ENCODE results near the gene TET1. TPM values are rescaled to one million over a fixed set of nuclear protein-coding genes. Genes with fewer than 3 reads are reported as not detected.
"Not testable (repeated sequence)": the region's sequence is repeated elsewhere in the genome, so short reads cannot be mapped to it uniquely, and the experiment has no call there.

Gene TET1
- total RNA-seq, 4 donors from 2014 or later = 3.5 to 40.3 (median 7.1) TPM

DNA sequence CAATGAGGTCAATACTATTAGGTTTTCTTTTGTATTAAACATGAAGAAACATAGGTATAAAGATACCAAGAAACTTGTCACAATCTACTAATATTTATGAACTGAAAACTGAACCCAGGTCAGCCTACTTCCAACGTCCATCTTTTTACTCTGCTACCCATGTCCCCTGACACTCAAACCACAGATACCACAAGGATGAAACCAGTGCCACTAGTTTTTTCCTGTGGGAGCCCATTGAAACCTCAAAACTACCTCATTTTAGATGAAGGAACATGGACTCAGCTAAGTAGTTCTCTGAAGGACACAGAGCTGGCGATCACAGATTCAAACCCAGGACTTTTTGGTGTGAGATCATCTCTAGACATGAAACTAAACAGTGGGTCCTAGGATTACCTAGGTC, 6.8 kb downstream of the TET1 start:
- H3K4me3 ChIP-seq = no peak overlapping the region
- no peaks in the 10 kb centered on the region for H3K9me3 ChIP-seq
- intact Hi-C loops (cut with DNase I; ENCODE audit: low total_unique reads) = no loop called here
- H3K4me1 ChIP-seq = no peaks in the 10 kb centered on the region
- no peaks in the 10 kb centered on the region for H3K27me3 ChIP-seq
- DNase-seq = no peak
- no peak overlapping the region for H3K27ac ChIP-seq
- TF ChIP-seq, protein P1, sequence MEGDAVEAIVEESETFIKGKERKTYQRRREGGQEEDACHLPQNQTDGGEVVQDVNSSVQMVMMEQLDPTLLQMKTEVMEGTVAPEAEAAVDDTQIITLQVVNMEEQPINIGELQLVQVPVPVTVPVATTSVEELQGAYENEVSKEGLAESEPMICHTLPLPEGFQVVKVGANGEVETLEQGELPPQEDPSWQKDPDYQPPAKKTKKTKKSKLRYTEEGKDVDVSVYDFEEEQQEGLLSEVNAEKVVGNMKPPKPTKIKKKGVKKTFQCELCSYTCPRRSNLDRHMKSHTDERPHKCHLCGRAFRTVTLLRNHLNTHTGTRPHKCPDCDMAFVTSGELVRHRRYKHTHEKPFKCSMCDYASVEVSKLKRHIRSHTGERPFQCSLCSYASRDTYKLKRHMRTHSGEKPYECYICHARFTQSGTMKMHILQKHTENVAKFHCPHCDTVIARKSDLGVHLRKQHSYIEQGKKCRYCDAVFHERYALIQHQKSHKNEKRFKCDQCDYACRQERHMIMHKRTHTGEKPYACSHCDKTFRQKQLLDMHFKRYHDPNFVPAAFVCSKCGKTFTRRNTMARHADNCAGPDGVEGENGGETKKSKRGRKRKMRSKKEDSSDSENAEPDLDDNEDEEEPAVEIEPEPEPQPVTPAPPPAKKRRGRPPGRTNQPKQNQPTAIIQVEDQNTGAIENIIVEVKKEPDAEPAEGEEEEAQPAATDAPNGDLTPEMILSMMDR (IDR thresholded peaks at IDR 0.05) = no peak
- TF ChIP-seq POLR2A (IDR thresholded peaks at IDR 0.05) = no peak
- no peaks in the 10 kb centered on the region for H3K36me3 ChIP-seq

- no peak for TF ChIP-seq POLR2A (IDR thresholded peaks at IDR 0.05)
- TF ChIP-seq, protein P1 (IDR thresholded peaks at IDR 0.05) = no peak
Observed at GRCh38 chr10:68572151-68572550, 12.0 kb downstream of the TET1 start.

DNA sequence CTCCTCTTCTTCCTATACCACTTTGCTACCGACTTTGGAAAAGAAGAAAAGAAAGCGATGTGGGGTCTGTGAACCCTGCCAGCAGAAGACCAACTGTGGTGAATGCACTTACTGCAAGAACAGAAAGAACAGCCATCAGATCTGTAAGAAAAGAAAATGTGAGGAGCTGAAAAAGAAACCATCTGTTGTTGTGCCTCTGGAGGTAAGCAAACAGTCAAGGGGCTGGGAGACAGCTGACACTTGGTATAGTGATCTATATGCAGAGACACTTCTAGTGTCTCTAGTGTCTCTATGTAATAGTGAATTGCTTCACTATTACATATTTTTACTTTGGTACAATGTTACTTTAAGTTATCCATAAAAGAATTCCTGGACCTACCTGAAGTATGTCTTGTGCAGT, 13.9 kb downstream of the TET1 start:
- Histone ChIP-seq H3K36me3 (no peaks in the 10 kb centered on the region), H3K9me3 (no peaks in the 10 kb centered on the region), H3K4me3 (no peak overlapping the region), H3K27me3 (no peaks in the 10 kb centered on the region), H3K27ac (no peak overlapping the region), H3K4me1 (no peaks in the 10 kb centered on the region)
- TF ChIP-seq POLR2A (IDR thresholded peaks at IDR 0.05) = no peak
- TF ChIP-seq, protein P1 (IDR thresholded peaks at IDR 0.05) = no peak
- no peak for DNase-seq
- intact Hi-C loops (cut with DNase I; ENCODE audit: low total_unique reads) = no loop called here

More at GRCh38 chr10:68572151-68572550, 12.0 kb downstream of the TET1 start:
- Histone ChIP-seq H3K27ac (no peak overlapping the region), H3K9me3 (no peaks in the 10 kb centered on the region), H3K27me3 (no peaks in the 10 kb centered on the region), H3K4me1 (no peaks in the 10 kb centered on the region), H3K4me3 (no peak overlapping the region), H3K36me3 (no peaks in the 10 kb centered on the region)
- intact Hi-C loops (cut with DNase I; ENCODE audit: low total_unique reads) = no loop called here
- no peak for DNase-seq

GRCh38 chr10:68576118-68576517, 16.0 kb downstream of the TET1 start:
- no peak overlapping the region for H3K4me3 ChIP-seq
- no peaks in the 10 kb centered on the region for H3K27me3 ChIP-seq
- no peak overlapping the region for H3K27ac ChIP-seq
- no peak for DNase-seq
- H3K36me3 ChIP-seq = no peaks in the 10 kb centered on the region
- no peak for TF ChIP-seq POLR2A (IDR thresholded peaks at IDR 0.05)
- TF ChIP-seq, protein P1 (IDR thresholded peaks at IDR 0.05) = no peak
- H3K9me3 ChIP-seq = no peaks in the 10 kb centered on the region
- H3K4me1 ChIP-seq = no peaks in the 10 kb centered on the region
- intact Hi-C loops (cut with DNase I; ENCODE audit: low total_unique reads) = no loop called here

DNA sequence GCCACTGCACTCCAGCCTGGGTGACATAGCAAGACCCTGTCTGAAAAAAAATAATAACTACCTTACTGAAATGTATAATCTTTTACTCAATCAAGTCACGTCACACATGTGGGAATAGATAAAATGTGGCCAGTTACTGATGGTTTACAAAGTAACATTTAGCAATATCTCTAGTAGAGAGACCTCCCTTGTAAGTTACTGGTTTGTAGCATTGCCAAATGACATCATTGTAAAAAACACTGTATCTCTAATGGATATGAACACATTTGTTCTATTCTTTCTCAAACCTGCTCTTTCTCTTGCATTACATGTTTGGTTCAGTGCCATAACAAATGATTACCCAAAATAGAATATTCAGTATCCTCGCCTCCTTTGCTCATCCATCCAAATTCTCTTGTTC, 18.8 kb downstream of the TET1 start:
- Histone ChIP-seq H3K36me3 (no peaks in the 10 kb centered on the region), H3K27me3 (no peaks in the 10 kb centered on the region), H3K4me1 (no peaks in the 10 kb centered on the region), H3K4me3 (no peak overlapping the region), H3K27ac (no peak overlapping the region), H3K9me3 (no peaks in the 10 kb centered on the region)
- DNase-seq = no peak
- intact Hi-C loops (cut with DNase I; ENCODE audit: low total_unique reads) = no loop called here
- TF ChIP-seq, protein P1 (IDR thresholded peaks at IDR 0.05) = no peak
- no peak for TF ChIP-seq POLR2A (IDR thresholded peaks at IDR 0.05)

GRCh38 chr10:68584187-68584586, 24.1 kb downstream of the TET1 start:
- H3K4me3 ChIP-seq; DNase-seq; H3K36me3 ChIP-seq; intact Hi-C loops (cut with DNase I; ENCODE audit: low total_unique reads); H3K9me3 ChIP-seq; H3K4me1 ChIP-seq; H3K27me3 ChIP-seq; H3K27ac ChIP-seq: not testable (repeated sequence)
